WI38 (cell line): ENCODE results near the gene TRAPPC3L.

Experiments
- H3K4me3 ChIP-seq: 2 replicates; pipeline ENCODE4 v1.5.1; 2011; ENCODE audit warnings: low read depth, mild to moderate bottlenecking, control low read depth, low read length
- CTCF ChIP-seq: IDR thresholded peaks from 2 replicates; pipeline ENCODE4 v1.5.1; 2012; ENCODE audit warnings: low read depth, mild to moderate bottlenecking, control low read depth, low read length

The TRAPPC3L gene

GRCh38 chr6:116545651-116546050 is at the start of gene TRAPPC3L:
Gene TRAPPC3L, minus strand, starts transcription at chr6:116545684. Its CDS starts 170 bp downstream, at chr6:116545514.
- no peak for TF ChIP-seq CTCF

GRCh38 chr6:116595247-116595646 is 49.8 kb upstream of the TRAPPC3L start:
- no peak for TF ChIP-seq CTCF
- H3K4me3 ChIP-seq, result no peak overlapping the region

More at GRCh38 chr6:116545651-116546050, at the start of gene TRAPPC3L:
- no peak within 1 kb of the TSS for H3K4me3 ChIP-seq

- TF ChIP-seq CTCF, result no peak
These were observed 41.3 kb upstream of the TRAPPC3L start for GRCh38 chr6:116586738-116587137.

GRCh38 chr6:116586276-116586675 is 40.8 kb upstream of the TRAPPC3L start:
- no peak overlapping the region for H3K4me3 ChIP-seq
- no peak for TF ChIP-seq CTCF

More at GRCh38 chr6:116586738-116587137, 41.3 kb upstream of the TRAPPC3L start:
- no peak overlapping the region for H3K4me3 ChIP-seq

GRCh38 chr6:116580198-116580597 is 34.7 kb upstream of the TRAPPC3L start:
- no peak for TF ChIP-seq CTCF
- no peak overlapping the region for H3K4me3 ChIP-seq

GRCh38 chr6:116579143-116579542 is 33.7 kb upstream of the TRAPPC3L start:
- TF ChIP-seq CTCF, result no peak
- H3K4me3 ChIP-seq, result no peak overlapping the region

GRCh38 chr6:116578335-116578734 is 32.9 kb upstream of the TRAPPC3L start:
- no peak for TF ChIP-seq CTCF
- H3K4me3 ChIP-seq, result no peak overlapping the region
